Activated naive CD4-positive, alpha-beta T cell treated with anti-CD3 and anti-CD28 coated beads, Interleukin-2, amount 50 U/mL, for 16 hours (primary cell): Measurements from ENCODE around the gene ADORA2A.
"Not testable (repeated sequence)": the region's sequence is repeated elsewhere in the genome, so short reads cannot be mapped to it uniquely, and the experiment has no call there.

Experiments
- DNase-seq: peaks from one replicate; pipeline ENCODE4 v3.0.0-alpha.2; 2020

Gene ADORA2A

GRCh38 chr22:24455751-24456426 lies 28.5 kb downstream of the ADORA2A start:
- no peak for DNase-seq

DNA sequence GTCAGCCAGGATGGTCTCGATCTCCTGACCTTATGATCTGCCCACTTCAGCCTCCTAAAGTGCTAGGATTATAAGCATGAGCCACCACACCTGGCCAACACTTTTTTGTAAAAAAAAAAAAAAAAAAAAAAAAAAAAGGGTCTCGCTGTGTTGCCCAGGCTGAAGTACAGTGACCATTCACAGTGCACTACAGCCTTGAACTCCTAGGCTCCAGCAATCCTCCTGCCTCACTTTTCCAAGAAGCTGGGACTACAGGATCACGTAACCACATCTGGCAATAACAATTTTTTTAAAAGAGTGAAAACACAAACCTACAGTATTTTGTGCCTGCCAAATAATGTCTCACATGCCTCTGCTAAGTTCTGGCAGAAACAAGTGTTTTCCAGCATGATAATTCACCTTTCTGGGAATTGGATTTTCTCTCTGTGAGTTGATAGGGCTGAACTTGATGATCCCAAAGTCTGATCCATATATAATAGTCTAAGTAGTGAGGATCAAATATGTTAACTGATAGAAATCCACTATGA lies 30.6 kb downstream of the ADORA2A start:
- DNase-seq, result no peak

GRCh38 chr22:24459911-24460310 lies 32.5 kb downstream of the ADORA2A start:
- no peak for DNase-seq

GRCh38 chr22:24460418-24461089 lies 33.2 kb downstream of the ADORA2A start:
- no peak for DNase-seq

GRCh38 chr22:24463071-24463760 lies 35.8 kb downstream of the ADORA2A start:
- DNase-seq, result no peak

DNA sequence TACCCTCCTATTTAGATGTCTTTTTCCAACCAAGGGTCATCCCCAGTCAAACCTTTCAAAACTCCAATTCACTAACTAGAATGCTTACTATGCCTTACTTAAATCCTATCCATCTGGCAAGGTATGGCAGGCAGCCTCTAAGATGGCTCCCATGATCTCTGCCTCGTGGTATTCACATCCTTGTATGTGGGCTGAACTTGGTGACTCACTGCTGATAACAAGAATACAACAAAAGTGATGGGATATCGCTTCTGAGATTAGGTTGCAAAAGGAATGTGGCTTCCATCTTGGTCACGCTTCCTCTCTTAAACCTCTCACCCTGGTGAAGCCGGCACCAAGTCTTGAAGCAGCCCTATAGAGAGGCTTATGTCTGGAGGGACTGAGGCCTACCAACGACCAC lies 38.2 kb downstream of the ADORA2A start:
- DNase-seq, result no peak

DNA sequence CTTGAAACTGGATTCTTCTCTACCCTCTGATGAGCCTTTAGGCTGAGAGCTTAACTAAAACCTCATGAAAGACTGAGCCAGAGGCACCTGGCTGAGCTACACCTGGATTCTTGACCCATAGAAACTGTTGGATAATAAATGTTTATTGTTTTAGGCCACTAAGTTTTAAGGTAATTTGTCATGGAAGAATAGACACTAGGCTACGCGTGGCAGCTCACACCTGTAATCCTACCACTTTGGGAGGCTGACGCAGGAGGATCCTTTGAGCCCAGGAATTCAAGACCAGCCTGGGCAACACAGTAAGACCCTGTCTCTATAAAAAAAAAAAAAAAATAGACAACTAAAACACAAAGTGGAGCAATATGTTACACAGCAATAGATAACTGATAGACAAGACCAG lies 38.6 kb downstream of the ADORA2A start:
- DNase-seq, result no peak

DNA sequence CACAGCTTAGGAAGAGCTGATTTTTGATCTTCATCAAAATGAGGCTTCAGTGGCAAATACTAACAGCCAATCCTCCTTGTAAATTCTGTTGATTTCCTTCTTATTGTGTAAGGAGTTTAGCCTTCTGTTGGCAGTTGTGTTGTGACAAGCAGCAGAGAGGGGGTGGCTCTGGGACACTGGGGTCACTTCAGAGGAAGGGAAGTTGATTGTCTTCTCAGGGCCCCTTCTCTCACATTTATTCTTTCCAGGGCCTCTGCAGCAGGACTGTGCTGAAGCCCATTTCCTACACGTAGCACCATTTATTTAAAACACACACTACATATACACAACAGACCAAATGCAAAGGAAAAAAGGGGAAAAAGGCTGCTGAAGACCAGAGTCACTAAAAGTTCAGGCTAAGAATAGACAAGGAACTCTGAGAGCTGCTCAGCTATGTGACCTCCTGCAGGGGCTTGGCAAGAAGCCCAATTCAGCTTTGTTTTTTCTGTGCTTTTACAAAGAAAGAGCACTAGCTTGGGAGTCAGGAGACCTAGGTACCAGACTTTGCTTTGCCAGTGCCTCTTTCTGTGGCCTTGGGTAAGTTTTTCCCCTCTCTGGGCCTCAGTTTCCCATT lies 39.4 kb downstream of the ADORA2A start:
- no peak for DNase-seq

GRCh38 chr22:24467340-24467739 lies 39.9 kb downstream of the ADORA2A start:
- no peak for DNase-seq

DNA sequence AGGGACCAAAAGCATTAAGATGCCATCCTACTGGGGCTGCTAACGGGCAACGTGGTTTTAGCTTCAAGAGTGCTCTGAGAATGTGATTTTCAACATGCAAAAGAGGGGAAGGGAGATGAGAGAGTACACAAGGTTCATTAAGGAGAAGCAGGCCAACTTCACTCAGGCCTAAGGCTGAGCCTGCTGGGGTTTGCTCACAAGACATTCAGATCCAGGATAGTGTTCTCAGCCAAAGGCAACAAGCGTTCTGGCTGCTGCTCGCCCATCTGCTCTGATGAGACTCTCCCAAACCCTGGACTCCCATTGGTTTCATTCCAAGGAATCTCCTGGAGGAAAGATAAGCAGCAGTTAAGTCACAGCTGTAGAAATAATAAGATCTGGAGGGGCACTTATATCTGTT lies 44.2 kb downstream of the ADORA2A start:
- no peak for DNase-seq

GRCh38 chr22:24473284-24473683 lies 45.9 kb downstream of the ADORA2A start:
- no peak for DNase-seq

- DNase-seq, result no peak
These were observed 46.8 kb downstream of the ADORA2A start for GRCh38 chr22:24474221-24474620.

DNA sequence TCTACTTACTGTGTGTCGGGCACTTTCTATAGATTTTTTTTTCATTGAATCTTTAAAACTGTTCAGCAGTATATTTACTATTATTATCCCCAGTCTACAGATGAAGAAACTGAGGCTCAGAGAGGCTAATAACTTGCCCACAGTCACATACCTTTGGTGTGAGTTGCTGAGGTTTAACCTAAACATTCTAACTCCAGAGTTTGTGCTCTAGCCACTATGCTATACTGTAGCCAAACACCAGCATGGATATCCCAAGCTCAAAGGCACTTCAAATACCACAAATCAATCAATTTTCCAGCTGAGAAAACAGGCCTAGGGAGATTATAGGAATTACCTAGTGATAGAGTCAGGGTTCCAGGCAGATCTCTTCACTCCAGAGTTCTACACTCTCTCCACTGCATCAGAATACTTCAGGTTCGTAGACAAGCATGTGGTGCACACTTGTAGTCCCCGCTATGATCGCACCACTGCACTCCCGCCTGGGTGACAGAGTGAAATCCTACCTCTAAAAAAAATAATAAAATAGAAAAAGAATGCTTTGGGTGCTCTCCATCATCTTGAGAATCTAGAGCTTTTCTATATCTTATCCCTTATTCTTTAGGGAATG lies 47.4 kb downstream of the ADORA2A start:
- DNase-seq, result no peak

DNA sequence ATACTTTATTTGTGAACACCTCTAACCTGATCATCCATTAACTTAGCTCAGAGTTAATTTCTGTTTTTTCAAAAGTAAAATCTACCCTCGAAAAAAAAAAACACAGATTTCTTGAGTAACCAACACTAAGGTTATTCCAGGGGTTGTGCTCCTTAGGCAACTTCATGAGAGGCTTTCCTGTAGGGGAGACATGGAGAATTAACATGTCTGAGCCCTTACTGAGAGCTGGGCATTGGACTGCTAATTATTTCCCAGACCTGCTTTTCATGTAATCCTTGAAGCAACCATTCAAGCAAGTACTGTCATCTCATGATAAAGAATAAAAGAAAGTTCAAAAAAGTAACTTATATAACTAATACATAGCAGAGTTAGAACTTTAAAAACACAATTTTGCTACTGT lies 54.2 kb downstream of the ADORA2A start:
- no peak for DNase-seq

DNA sequence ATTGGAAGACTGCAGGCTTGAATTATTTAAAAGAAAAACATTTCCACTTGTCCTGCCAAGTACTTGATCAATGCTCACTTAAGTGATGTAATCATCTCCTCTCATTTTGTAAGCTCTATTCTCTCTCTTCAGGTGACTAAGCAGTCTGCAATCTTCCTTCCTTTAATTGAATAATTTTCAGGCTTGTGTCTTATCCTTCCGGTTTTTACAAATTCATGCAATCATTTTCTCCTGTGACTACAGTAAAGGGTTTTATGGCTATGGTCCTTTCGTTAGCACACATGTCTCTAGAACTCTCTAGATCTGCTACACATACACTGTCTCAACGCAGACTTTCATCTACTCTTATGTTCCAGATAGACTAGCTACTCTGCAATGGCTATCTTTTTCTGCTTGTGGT lies 55.2 kb downstream of the ADORA2A start:
- DNase-seq, result no peak

- no peak for DNase-seq
These were observed 55.6 kb downstream of the ADORA2A start for GRCh38 chr22:24482998-24483397.

DNA sequence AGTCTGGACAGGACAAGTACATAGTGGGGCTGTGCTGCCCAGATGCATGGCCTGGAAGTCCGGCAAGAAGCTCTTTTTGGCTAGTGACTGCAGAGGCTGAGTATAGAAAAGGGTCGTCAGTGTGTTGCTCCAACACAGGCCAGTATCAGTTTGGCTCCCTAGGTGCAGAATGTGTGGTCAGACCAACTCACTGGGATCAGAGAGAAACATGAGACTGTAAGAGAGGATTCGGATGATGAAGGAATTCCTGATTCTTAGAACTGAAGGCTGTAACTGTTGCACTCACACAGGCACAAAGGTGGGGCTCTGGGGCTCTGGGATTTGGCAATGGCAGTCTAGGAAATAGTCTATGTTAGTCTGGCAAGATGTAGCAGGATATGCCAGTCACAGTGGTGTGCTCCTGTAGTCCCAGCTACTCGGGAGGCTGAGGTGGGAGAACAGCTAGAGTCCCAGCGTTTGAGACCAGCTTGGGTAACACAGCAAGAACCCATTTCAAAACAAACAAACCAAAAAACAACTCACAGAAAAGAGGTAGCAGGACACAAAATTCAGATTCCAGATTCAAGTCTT lies 56.7 kb downstream of the ADORA2A start:
- DNase-seq, result no peak

DNA sequence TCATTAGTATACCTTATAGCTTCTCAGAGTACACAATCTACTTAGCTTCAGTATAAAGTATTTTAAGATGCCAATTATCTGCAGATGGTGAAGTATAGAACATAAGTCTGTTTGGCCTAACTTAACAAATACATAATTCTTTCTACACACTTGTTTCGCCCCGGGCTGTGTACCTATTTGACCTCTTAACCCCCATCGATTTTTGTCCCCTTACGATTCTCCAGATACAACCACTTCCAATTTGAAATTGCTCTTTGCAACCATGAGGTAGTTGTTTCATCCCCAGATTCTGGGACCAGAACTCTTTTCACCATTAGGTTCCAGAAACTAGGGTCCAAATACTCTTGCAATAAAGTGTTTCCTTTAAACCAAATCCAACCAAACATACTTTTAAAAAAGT lies 57.8 kb downstream of the ADORA2A start:
- no peak for DNase-seq

DNA sequence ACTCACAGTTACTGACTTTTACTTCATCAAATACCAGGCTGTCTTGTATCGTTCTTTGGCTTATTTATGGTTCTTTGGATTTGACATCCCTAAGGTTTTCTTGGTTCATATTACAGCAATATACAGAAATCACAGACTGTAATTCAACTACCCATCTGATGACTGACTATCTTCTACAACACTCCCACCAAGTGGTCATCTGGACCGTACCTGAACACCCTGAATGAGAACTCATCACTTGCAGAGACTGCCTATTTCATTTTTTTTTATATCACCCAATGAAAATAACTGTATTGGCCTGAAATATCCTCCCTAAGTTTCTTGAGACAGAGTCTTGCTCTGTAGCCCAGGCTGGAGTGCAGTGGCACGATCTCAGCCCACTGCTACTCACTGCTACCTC lies 58.2 kb downstream of the ADORA2A start:
- no peak for DNase-seq

- DNase-seq, result no peak
These were observed 59.1 kb downstream of the ADORA2A start for GRCh38 chr22:24486501-24486921.

DNA sequence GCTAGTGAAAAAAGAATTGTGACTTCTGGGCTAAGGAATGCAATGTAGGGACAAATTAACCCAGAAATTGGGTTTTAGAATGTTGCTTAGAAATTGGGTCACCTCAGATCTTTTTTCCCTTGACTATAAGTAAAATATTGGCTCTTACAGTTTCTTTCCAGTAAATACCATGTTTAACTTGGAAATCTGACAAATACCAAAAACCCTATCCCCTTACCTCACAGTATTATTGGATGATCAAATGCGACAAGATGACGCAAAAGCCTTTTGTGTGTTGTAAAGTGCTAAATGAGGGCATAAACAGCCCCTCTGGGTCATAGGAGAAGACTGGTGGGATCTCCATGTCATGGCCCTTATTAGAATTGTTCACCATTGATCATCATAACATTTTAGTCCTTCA lies 61.6 kb downstream of the ADORA2A start:
- DNase-seq, result no peak

DNA sequence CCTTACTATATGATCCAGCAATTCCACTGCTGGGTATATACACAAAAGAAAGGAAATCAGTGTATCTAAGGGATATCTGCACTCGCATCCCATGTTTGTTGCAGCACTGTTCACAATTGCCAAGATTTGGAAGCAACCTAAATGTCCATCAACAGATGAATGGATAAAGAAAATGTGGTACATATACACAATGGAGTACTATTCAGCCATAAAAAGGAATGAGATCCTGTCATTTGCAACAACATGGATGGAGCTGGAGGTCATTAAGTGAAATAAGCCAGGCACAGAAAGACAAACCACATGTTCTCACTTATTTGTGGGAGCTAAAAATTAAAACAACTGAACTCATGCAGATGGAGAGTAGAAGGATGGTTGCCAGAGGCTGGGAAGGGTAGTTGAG lies 62.0 kb downstream of the ADORA2A start:
- DNase-seq, result not testable (repeated sequence)
